Lung (tissue), 12 donors: Measurements from ENCODE around the gene PTPRE. TPM values are rescaled to one million over a fixed set of nuclear protein-coding genes. Genes with fewer than 3 reads are reported as not detected.
A peak's percentile ranks its signal among the peaks of the same experiment; 100 is the strongest.

Experiments
- ATAC-seq: fragments of 200-7000 bp; cut with Tn5 transposase; one replicate; pipeline ENCODE4 v1.9.1; 2020; ENCODE audit warnings: moderate number of reproducible peaks; ENCODE audit not compliant: insufficient read depth, low FRiP score
- DNase-seq, 3 donors: peaks; one replicate each; pipeline ENCODE4 v3.0.0-alpha.2; 2013 to 2017
- H3K27ac ChIP-seq, 2 donors: one replicate each; pipeline ENCODE4 v1.5.1; 2013; ENCODE audit warnings: mild to moderate bottlenecking in 2 of 2, moderate library complexity in 2 of 2, control low read depth in 1 of 2, inconsistent platforms in 1 of 2, low read depth in 1 of 2, low read length in 1 of 2
- H3K27me3 ChIP-seq, 3 donors: one replicate each; pipeline ENCODE4 v1.5.1; 2013; ENCODE audit warnings: low read length in 2 of 3; ENCODE audit not compliant: control insufficient read depth in 3 of 3, insufficient read depth in 3 of 3
- H3K36me3 ChIP-seq, 4 donors: one replicate each; pipeline ENCODE4 v1.5.1; 2013; ENCODE audit warnings: low read length in 4 of 4, mild to moderate bottlenecking in 1 of 4, moderate library complexity in 1 of 4; ENCODE audit not compliant: control insufficient read depth in 4 of 4, insufficient read depth in 4 of 4
- H3K4me1 ChIP-seq, 5 donors: one replicate each; pipeline ENCODE4 v1.5.1; 2013; ENCODE audit warnings: low read length in 5 of 5, mild to moderate bottlenecking in 2 of 5, moderate library complexity in 1 of 5; ENCODE audit not compliant: control insufficient read depth in 5 of 5, insufficient read depth in 5 of 5
- H3K4me3 ChIP-seq: one replicate; pipeline ENCODE4 v1.5.1; 2013; ENCODE audit warnings: mild to moderate bottlenecking, control low read depth, moderate library complexity
- H3K9ac ChIP-seq, 2 donors: one replicate each; pipeline ENCODE4 v1.5.1; 2013; ENCODE audit warnings: low read length in 2 of 2, control low read depth in 1 of 2; ENCODE audit not compliant: insufficient read depth in 1 of 2
- H3K9me3 ChIP-seq, 4 donors: one replicate each; pipeline ENCODE4 v1.5.1; 2013; ENCODE audit warnings: low read length in 3 of 4, mild to moderate bottlenecking in 1 of 4, moderate library complexity in 1 of 4; ENCODE audit not compliant: control insufficient read depth in 4 of 4, insufficient read depth in 3 of 4
- CTCF ChIP-seq: IDR thresholded peaks from 2 replicates; pipeline ENCODE4 v1.5.1; 2012; ENCODE audit warnings: mild to moderate bottlenecking; ENCODE audit errors: control extremely low read depth, extremely low read depth
- WGBS, 2 donors: extraction: QIAGEN DNeasy Blood & Tissue Kit; methylation state at CpG; one replicate each; pipeline ENCODE4 v1.1.7; 2013; 5-methylcytosine and 5-hydroxymethylcytosine counted together
- polyA plus RNA-seq, 2 donors: library from polyadenylated mRNA; stranded (reverse); fragments of 200-250 nt; gene quantifications; one replicate each; pipeline ENCODE4 v1.2.1, GENCODE V29; 2013
- total RNA-seq, 2 donors: library from RNA; depleted of rRNA in 1 of 2; stranded (reverse); fragments of >200 nt in 1 of 2; gene quantifications; one replicate each; pipeline ENCODE4 v1.2.1, GENCODE V29; 2014 to 2021
- donor health status: control.
- donor health status: control.
- donor health status: Bipolar disorder and iron deficiency.
- donor health status: healthy.
- donor health status: DM: yes; HTN: yes; CAD: no.

Gene PTPRE
- total and polyA plus RNA-seq, 4 donors: 15.5 to 68.7 (median 36.5) TPM

GRCh38 chr10:127993056-127993690 lies 86.3 kb downstream of the PTPRE start:
- DNase-seq (no peak), ATAC-seq (no peak)
- 84% methylated on average over 12 of the region's 12 CpGs for WGBS, 2 donors
- no peak for TF ChIP-seq CTCF
- no peaks in the 10 kb centered on the region for H3K36me3 ChIP-seq
- H3K9ac ChIP-seq: no peak overlapping the region
- no peaks in the 10 kb centered on the region for H3K9me3 ChIP-seq
- H3K27me3 ChIP-seq: no peaks in the 10 kb centered on the region
- H3K4me1 ChIP-seq: peaks cover 3 to 44% (median 12%) of the 10 kb centered on the region in 5 donors
- no peak overlapping the region for H3K4me3 ChIP-seq
- no peak overlapping the region for H3K27ac ChIP-seq

- H3K27me3 ChIP-seq: peaks cover 0 to 4% (median 0%) of the 10 kb centered on the region in 3 donors
- TF ChIP-seq CTCF: no peak
- H3K9ac ChIP-seq: no peak overlapping the region
- no peaks in the 10 kb centered on the region for H3K36me3 ChIP-seq
- H3K4me3 ChIP-seq: no peak overlapping the region
- H3K9me3 ChIP-seq: no peaks in the 10 kb centered on the region
- H3K27ac ChIP-seq: peak overlapping the region in 1 of 2 donors; percentile 56
- peaks cover 3 to 24% (median 8%) of the 10 kb centered on the region in 5 donors for H3K4me1 ChIP-seq
- ATAC-seq (no peak), DNase-seq (no peak)
- WGBS, 2 donors: 95 to 96% methylated on average over 6 of the region's 6 CpGs
Measured at GRCh38 chr10:127995939-127996338, 89.0 kb downstream of the PTPRE start.

- no peak for TF ChIP-seq CTCF
- 52 to 57% methylated on average over 5 of the region's 5 CpGs for WGBS, 2 donors
- no peak overlapping the region for H3K4me3 ChIP-seq
- H3K9me3 ChIP-seq: no peaks in the 10 kb centered on the region
- H3K27ac ChIP-seq: peak overlapping the region in 1 of 2 donors; percentile 56
- H3K4me1 ChIP-seq: peaks cover 3 to 17% (median 8%) of the 10 kb centered on the region in 5 donors
- DNase-seq: peak; percentile 34 to 81 (median 67)
- peak; percentile 27 for ATAC-seq
- peaks cover 0 to 7% (median 0%) of the 10 kb centered on the region in 3 donors for H3K27me3 ChIP-seq
- no peaks in the 10 kb centered on the region for H3K36me3 ChIP-seq
- no peak overlapping the region for H3K9ac ChIP-seq
Measured at GRCh38 chr10:127996586-127996985, 89.7 kb downstream of the PTPRE start.

GRCh38 chr10:127997271-127997670 lies 90.4 kb downstream of the PTPRE start:
- WGBS, 2 donors: 60 to 63% methylated on average over 4 of the region's 4 CpGs
- Histone ChIP-seq H3K27me3 (peaks cover 0 to 7% (median 0%) of the 10 kb centered on the region in 3 donors), H3K9me3 (no peaks in the 10 kb centered on the region), H3K27ac (peak overlapping the region in 1 of 2 donors; percentile 66), H3K4me1 (peaks cover 3 to 12% (median 8%) of the 10 kb centered on the region in 5 donors), H3K36me3 (no peaks in the 10 kb centered on the region), H3K9ac (no peak overlapping the region), H3K4me3 (no peak overlapping the region)
- DNase-seq: no peak
- ATAC-seq: no peak
- TF ChIP-seq CTCF: no peak
